Right lobe of liver (tissue), 4 donors: ENCODE results near the gene IRX5.

Source experiments
- POLR2A ChIP-seq: fragments of 450-650 bp; IDR thresholded peaks from one replicate; pipeline ENCODE4 v1.6.1; 2017; ENCODE audit warnings: antibody characterized with exemption, mild to moderate bottlenecking
- TF ChIP-seq, protein P1 (sequence below), 4 donors: fragments of 200-600 bp in 3 of 4; fragments of 450-650 bp in 1 of 4; IDR thresholded peaks; one replicate each; pipeline versions ENCODE4 v1.5.1 to v1.8.0; 2016 to 2022; ENCODE audit warnings: antibody characterized with exemption in 4 of 4, mild to moderate bottlenecking in 2 of 4
- donor health status: DM: no; HTN: no; CAD: no.
- donor health status: DM: no; HTN: no; CAD: no.
- donor health status: DM: no; HTN: yes; CAD: no.

DNA sequence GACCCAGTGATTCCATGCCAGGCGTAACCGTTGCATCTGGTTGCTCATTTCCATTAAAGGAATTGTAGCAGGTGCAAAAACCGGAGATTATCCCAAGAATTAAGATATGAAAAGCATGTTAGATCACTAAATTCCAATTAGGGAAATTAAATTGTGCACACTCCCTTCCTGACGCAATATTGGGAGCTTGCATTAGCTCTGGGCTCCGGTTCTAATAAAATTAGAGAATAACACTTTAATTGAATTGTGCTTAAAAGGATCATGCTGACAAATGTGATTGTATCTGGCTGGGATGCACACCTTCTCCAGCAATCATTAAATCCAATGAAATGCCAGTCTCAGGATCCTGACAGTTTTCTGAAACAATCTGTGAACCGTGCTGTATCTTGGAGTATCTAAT is 38.1 kb downstream of the IRX5 start:
- TF ChIP-seq, protein P1, sequence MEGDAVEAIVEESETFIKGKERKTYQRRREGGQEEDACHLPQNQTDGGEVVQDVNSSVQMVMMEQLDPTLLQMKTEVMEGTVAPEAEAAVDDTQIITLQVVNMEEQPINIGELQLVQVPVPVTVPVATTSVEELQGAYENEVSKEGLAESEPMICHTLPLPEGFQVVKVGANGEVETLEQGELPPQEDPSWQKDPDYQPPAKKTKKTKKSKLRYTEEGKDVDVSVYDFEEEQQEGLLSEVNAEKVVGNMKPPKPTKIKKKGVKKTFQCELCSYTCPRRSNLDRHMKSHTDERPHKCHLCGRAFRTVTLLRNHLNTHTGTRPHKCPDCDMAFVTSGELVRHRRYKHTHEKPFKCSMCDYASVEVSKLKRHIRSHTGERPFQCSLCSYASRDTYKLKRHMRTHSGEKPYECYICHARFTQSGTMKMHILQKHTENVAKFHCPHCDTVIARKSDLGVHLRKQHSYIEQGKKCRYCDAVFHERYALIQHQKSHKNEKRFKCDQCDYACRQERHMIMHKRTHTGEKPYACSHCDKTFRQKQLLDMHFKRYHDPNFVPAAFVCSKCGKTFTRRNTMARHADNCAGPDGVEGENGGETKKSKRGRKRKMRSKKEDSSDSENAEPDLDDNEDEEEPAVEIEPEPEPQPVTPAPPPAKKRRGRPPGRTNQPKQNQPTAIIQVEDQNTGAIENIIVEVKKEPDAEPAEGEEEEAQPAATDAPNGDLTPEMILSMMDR (IDR thresholded peaks at IDR 0.05), result no peak
- no peak for TF ChIP-seq POLR2A
